Progenitor cell of endocrine pancreas (in vitro differentiated cells): ENCODE measurements around the gene RASGEF1C. TPM values are rescaled to one million over a fixed set of nuclear protein-coding genes. Genes with fewer than 3 reads are reported as not detected.
A peak's percentile ranks its signal among the peaks of the same experiment; 100 is the strongest.

Experiments
- DNase-seq: peaks from one replicate; pipeline ENCODE4 v3.0.0; 2021; ENCODE audit warnings: low spot score; ENCODE audit not compliant: unreplicated experiment
- H3K27ac Mint-ChIP-seq: 2 replicates; pipeline ENCODE4 v1.8.0; 2021; ENCODE audit warnings: mild to moderate bottlenecking, moderate library complexity, mixed read lengths
- H3K27me3 Mint-ChIP-seq: 2 replicates; pipeline ENCODE4 v1.8.0; 2021; ENCODE audit warnings: mixed read lengths
- H3K36me3 Mint-ChIP-seq: 2 replicates; pipeline ENCODE4 v1.8.0; 2022; ENCODE audit warnings: mixed read lengths; ENCODE audit not compliant: insufficient read depth
- H3K4me1 Mint-ChIP-seq: 2 replicates; pipeline ENCODE4 v1.8.0; 2021; ENCODE audit warnings: low read depth, mixed read lengths
- H3K4me3 Mint-ChIP-seq: 2 replicates; pipeline ENCODE4 v1.8.0; 2021; ENCODE audit warnings: low read depth, mild to moderate bottlenecking, moderate library complexity, mixed read lengths
- H3K9me3 Mint-ChIP-seq: 2 replicates; pipeline ENCODE4 v1.8.0; 2021; ENCODE audit warnings: low read depth, mixed read lengths
- CTCF ChIP-seq: fragments of 200-600 bp; sonication (generic); IDR thresholded peaks from one replicate; pipeline ENCODE4 v1.5.0; 2021; ENCODE audit warnings: antibody characterized with exemption, mild to moderate bottlenecking; ENCODE audit not compliant: unreplicated experiment
- total RNA-seq: library from RNA; stranded (reverse); gene quantifications from 2 replicates; pipeline ENCODE4 v1.2.1, GENCODE V29; 2021

Gene RASGEF1C
- total RNA-seq, 1 donor from 2014 or later: 1.3 TPM

- Mint-ChIP-seq H3K27ac (no peak overlapping the region), H3K27me3 (peaks cover 11% of the 10 kb centered on the region), H3K9me3 (no peaks in the 10 kb centered on the region), H3K36me3 (no peaks in the 10 kb centered on the region), H3K4me1 (no peaks in the 10 kb centered on the region), H3K4me3 (no peak overlapping the region)
- no peak for TF ChIP-seq CTCF
- DNase-seq: no peak
Measured at GRCh38 chr5:180097163-180097894, 111.7 kb downstream of the RASGEF1C start.

- DNase-seq: no peak
- peaks cover 11% of the 10 kb centered on the region for H3K27me3 Mint-ChIP-seq
- H3K4me3 Mint-ChIP-seq: no peak overlapping the region
- H3K27ac Mint-ChIP-seq: no peak overlapping the region
- no peaks in the 10 kb centered on the region for H3K9me3 Mint-ChIP-seq
- no peaks in the 10 kb centered on the region for H3K4me1 Mint-ChIP-seq
- TF ChIP-seq CTCF: no peak
- no peaks in the 10 kb centered on the region for H3K36me3 Mint-ChIP-seq
Measured at GRCh38 chr5:180096616-180097015, 112.4 kb downstream of the RASGEF1C start.

- no peaks in the 10 kb centered on the region for H3K9me3 Mint-ChIP-seq
- H3K4me3 Mint-ChIP-seq: no peak overlapping the region
- H3K27ac Mint-ChIP-seq: no peak overlapping the region
- peaks cover 11% of the 10 kb centered on the region for H3K27me3 Mint-ChIP-seq
- TF ChIP-seq CTCF: no peak
- no peak for DNase-seq
- no peaks in the 10 kb centered on the region for H3K4me1 Mint-ChIP-seq
- no peaks in the 10 kb centered on the region for H3K36me3 Mint-ChIP-seq
Measured at GRCh38 chr5:180095545-180095944, 113.5 kb downstream of the RASGEF1C start.

- H3K9me3 Mint-ChIP-seq: no peaks in the 10 kb centered on the region
Measured at GRCh38 chr5:180093651-180094382, 115.2 kb downstream of the RASGEF1C start.

GRCh38 chr5:180093241-180093640 is 115.8 kb downstream of the RASGEF1C start:
- H3K4me3 Mint-ChIP-seq: no peak overlapping the region
- H3K27me3 Mint-ChIP-seq: peaks cover 11% of the 10 kb centered on the region
- TF ChIP-seq CTCF: no peak
- H3K9me3 Mint-ChIP-seq: no peaks in the 10 kb centered on the region
- no peak for DNase-seq
- H3K4me1 Mint-ChIP-seq: peaks cover 3% of the 10 kb centered on the region
- no peaks in the 10 kb centered on the region for H3K36me3 Mint-ChIP-seq
- peak overlapping the region; percentile 78 for H3K27ac Mint-ChIP-seq

More at GRCh38 chr5:180093651-180094382, 115.2 kb downstream of the RASGEF1C start:
- Mint-ChIP-seq H3K27ac (no peak overlapping the region), H3K27me3 (peaks cover 11% of the 10 kb centered on the region), H3K4me3 (no peak overlapping the region), H3K36me3 (no peaks in the 10 kb centered on the region), H3K4me1 (peaks cover 3% of the 10 kb centered on the region)
- no peak for TF ChIP-seq CTCF
- DNase-seq: no peak
